ENCODE data around the gene NENF.

NENF gene

GRCh38 chr1:212482637-212483441, 50.1 kb downstream of the NENF start:
- no peak for DNase-seq

DNA sequence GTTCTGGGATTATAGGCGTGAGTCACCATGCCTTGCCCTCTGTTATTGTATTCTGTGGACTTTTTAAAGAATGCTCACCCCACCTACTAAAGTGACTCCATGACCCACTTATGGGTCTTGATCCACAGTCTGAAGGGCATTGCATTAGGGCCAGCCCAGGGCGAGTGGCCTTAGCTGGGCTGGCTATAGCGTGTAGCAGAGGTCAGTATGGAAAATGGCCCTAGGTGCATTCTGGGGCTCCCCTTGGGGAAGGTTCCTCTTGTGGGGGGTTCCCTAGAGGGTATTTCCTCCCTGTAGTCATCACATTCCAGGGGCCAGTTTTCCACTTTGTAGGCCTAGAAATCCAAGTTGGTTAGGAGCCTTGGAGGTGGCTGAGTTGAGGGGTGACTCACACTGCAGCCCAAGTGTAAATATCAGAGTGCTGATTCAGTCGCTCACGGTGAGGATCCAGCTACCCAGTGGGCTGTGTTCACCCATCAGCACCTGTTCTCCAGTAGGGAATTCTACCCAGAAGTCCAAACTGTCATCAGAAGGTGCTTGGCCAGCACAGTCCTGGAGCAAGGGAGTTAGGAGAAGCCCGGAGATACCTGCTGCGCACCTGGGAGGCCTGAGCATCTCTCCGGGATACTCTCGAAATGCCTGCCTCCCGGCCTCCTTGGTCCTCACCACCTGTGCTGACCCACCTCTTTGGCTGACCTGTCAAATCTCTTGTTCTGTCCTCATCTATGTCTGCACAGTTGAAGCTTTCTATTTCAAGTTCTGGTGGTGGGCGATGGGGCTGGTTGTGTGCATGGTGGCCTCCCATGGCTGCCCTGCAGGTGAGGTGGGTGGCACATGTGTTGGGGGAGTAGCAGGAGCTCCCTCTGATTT, 52.2 kb downstream of the NENF start:
- DNase-seq, result no peak

DNA sequence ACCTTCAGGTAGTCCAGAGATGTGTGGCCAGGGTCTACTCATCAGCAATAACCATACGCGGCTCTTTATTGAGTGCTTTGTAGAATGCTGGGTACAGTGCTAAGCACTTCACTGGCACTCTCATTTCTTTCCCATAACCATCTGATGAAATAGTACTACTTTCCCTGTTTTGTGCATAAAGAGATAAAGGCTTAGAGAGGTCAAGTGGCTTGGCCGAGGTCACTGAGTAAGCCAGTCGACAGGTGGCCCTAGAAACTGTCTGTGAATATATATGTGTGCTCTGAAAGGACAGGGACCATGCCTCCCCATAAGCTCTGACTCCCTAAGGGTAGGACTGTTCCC, 52.8 kb downstream of the NENF start:
- DNase-seq, result no peak

DNA sequence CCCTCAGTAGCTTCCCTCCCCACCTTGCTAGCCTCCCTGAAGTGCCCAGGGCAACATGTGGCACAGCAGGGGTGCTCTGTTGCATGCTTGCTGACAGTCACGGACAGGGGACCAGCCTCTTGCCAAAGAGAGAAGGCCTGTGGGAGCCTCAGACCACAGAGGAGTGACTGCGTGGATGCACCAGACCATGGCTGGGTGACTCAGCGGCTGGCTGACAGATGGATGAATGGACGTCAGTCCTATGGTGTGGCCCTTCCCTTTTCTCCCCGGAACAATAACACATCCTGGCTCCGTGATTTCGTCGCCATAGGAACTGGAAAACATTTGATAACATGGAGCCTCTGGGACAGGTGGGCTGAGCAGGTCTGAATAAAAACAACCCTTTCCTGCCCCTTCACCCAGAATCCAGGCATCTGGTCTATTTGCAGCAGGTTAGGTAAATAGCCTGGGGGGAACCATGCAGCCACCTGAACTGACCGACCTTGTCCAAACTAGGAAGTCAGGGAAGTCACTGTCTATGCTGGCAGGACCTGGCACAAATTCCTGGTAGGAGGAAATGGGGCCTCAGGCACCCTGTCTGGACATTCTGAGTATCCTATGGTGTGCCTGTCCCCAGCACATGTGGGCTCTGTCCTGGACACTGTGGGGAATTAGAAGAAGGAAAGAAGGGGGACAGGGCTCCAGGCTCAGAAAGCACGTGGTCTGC, 53.3 kb downstream of the NENF start:
- no peak for DNase-seq

DNA sequence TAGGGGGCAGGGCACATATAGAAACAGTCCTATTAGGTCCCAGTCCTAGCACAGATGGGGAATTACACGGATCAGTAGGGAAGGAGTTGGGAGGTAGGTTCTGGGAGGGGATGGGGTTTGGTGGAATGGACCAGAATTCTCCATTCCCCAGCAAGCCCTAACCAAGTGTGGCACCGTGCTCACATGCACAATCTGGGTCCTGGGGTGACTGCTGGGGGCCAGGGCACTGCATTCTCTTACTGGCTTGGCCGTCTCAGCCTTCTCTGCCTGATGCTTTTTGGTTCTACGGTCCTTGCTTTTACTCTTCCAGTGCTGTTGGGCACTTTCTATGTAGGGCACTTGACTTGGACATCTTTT, 53.9 kb downstream of the NENF start:
- no peak for DNase-seq

GRCh38 chr1:212487286-212487685, 54.6 kb downstream of the NENF start:
- DNase-seq, result no peak

DNA sequence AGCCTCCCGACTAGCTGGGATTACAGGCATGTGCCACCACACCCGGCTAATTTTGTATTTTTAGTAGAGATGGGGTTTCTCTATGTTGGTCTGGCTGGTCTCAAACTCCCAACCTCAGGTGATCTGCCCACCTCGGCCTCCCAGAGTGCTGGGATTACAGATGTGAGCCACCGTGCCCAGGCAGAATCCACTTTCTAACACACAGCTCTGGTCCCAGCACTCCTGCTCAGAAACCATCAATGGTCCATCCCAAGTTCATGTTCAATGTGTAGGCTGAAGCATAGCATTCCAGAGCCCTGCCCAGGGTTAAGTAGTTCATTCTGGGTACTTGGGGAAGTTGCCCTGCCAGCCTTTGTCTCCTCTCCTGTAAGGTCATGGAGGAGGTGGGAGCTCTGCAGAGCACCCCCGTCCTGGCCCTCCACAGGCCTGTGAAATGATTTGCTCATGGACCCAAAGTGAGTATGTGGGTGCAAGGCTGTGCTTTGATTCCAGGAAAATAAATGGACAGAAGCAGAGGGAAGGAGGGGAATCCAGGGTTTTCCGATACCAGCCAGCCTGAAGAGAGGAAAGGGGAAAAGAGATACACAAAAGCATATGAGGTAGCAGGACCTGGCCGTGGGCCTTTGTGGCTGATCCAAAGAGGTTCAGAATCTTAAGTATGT, 55.2 kb downstream of the NENF start:
- no peak for DNase-seq

GRCh38 chr1:212488436-212489283, 55.9 kb downstream of the NENF start:
- DNase-seq, result no peak

DNA sequence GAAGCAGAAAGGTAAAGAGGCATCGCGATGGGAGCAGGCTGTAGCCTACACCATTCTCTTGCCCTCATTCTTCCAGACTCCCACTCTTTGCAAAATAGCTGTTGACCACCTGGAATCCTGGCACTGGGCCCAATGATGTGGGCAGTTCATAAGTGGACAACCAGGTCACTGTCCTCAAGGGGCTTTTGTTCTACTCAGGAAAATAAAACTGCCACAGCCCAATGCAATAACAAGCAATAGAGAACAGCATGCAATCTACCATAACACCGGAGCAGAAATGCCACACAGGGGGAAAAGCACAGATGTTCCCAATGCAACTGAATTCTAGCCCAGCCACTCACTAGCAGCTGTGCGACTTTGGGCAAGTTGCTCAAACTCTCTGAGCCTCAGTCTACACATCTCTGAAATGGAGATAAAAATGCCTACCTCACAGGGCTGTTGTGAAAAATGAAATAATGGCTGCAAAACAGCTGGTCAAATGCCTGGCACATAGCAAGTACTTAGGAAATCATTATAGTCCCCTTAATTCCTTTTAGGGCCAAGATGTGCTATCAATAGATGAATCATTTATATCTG, 56.7 kb downstream of the NENF start:
- no peak for DNase-seq

DNA sequence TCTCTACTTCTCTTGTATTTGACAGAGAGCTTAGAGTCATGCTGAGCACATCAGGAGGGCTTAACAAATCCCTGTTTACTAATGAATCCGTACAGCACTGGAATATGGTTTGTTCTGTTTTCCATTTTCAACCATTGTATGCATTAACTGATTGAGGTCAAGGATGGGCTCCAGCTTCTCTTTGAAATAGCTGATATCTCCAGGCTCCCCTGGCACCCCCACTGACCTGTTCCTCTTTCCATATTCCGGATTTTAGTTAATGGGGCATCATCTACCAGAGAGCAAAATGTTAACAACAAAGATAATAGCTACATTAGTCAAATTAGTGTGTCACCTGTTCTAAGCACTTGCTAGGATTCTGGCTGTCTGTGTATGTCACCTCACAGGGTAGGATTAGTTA, 57.6 kb downstream of the NENF start:
- no peak for DNase-seq

GRCh38 chr1:212491454-212491853, 58.7 kb downstream of the NENF start:
- no peak for DNase-seq

Data from cerebellar nuclear complex (tissue), 1 donor.